Heart right ventricle (tissue), 16 donors: ENCODE data around the gene CACNA2D1. TPM values are rescaled to one million over a fixed set of nuclear protein-coding genes. Genes with fewer than 3 reads are reported as not detected.

ENCODE experiments used
- ATAC-seq, 8 donors: fragments of 200-7000 bp; cut with Tn5 transposase; one replicate each; pipeline ENCODE4 v1.9.1; 2020; ENCODE audit warnings: mild to moderate bottlenecking in 8 of 8, moderate library complexity in 8 of 8, moderate number of reproducible peaks in 1 of 8
- DNase-seq, 2 donors: peaks; one replicate each; pipeline ENCODE4 v3.0.0-alpha.2; 2020
- H3K27ac ChIP-seq, 10 donors: fragments of 200-600 bp; sonication (generic) in 2 of 10; one replicate each; pipeline versions ENCODE4 v1.5.0 to v1.8.0; 2020 to 2022; ENCODE audit warnings: mild to moderate bottlenecking in 3 of 10
- H3K27me3 ChIP-seq, 7 donors: fragments of 200-600 bp; one replicate each; pipeline ENCODE4 v1.8.0; 2021 to 2022; ENCODE audit warnings: mild to moderate bottlenecking in 2 of 7
- H3K36me3 ChIP-seq, 9 donors: fragments of 200-600 bp; sonication (generic) in 1 of 9; one replicate each; pipeline versions ENCODE4 v1.5.0 to v1.8.0; 2020 to 2022; ENCODE audit warnings: mild to moderate bottlenecking in 2 of 9
- H3K4me1 ChIP-seq, 9 donors: fragments of 200-600 bp; sonication (generic) in 1 of 9; one replicate each; pipeline versions ENCODE4 v1.5.0 to v1.8.0; 2020 to 2022; ENCODE audit warnings: mild to moderate bottlenecking in 4 of 9
- H3K4me3 ChIP-seq, 10 donors: fragments of 200-600 bp; sonication (generic) in 2 of 10; one replicate each; pipeline versions ENCODE4 v1.5.0 to v1.8.0; 2020 to 2022; ENCODE audit warnings: mild to moderate bottlenecking in 7 of 10, moderate library complexity in 2 of 10
- H3K9me3 ChIP-seq, 11 donors: fragments of 200-600 bp in 10 of 11; sonication (generic) in 2 of 11; one replicate each; pipeline versions ENCODE4 v1.5.0 to v1.8.0; 2013 to 2022; ENCODE audit warnings: mild to moderate bottlenecking in 2 of 11, control low read depth in 1 of 11, moderate library complexity in 1 of 11
- WGBS, 2 donors: extraction: QIAGEN DNeasy Blood & Tissue Kit; methylation state at CpG; one replicate each; pipeline ENCODE4 v1.1.7; 2013; ENCODE audit warnings: inconsistent platforms in 1 of 2; 5-methylcytosine and 5-hydroxymethylcytosine counted together
- intact Hi-C, 10 donors: fragments of 100-400 bp; cut with DNase I; formaldehyde crosslinking; loops; one replicate each; pipeline versions ENCODE4 v1.11.1 to v1.14.2; 2022
- polyA plus RNA-seq, 2 donors: library from polyadenylated mRNA; stranded (reverse); fragments of 200-250 nt; gene quantifications; one replicate each; pipeline ENCODE4 v1.2.3, GENCODE V29; 2013
- total RNA-seq, 10 donors: library from RNA; stranded (reverse); fragmentation: NEBNext Ultra II Directional in 3 of 10; extraction: Animal tissue kit (Norgen Biotek cat#: 25700) in 3 of 10; gene quantifications; one replicate each; pipeline versions ENCODE4 v1.2.1 to v1.2.4, GENCODE V29; 2021 to 2023
- TF ChIP-seq, protein P1 (sequence below), 9 donors: fragments of 200-600 bp; sonication (generic) in 2 of 9; IDR thresholded peaks; one replicate each; pipeline versions ENCODE4 v1.5.0 to v1.8.0; 2021 to 2022; ENCODE audit warnings: antibody characterized with exemption in 9 of 9, mild to moderate bottlenecking in 5 of 9, moderate library complexity in 1 of 9
- donor health status: Arrhythmogenic right ventricular cardiomyopathy.
- donor health status: ischemic (EF 13 %, LVEDD 7.1; RV severe dilation, severe dysfunction).
- donor health status: healthy with polysubstance abuse.
- donor health status: DM: no; HTN: yes; CAD: no.
- donor health status: DM: no; HTN: no; CAD: no.
- donor health status: ischemic (EF 25% LVEDD 6.9; RV normal size, moderate dysfunction).
- donor health status: ischemic (EF 25% LVEDD 5.7; RV mildly dilated, moderate dysfunction).
- donor health status: healthy.
- donor health status: DM: yes; HTN: yes; CAD: no.
- donor health status: Ischemic cardiomyopathy.
- donor health status: ischemic (EF 35%, LVEDD 5.7; RV mildly dilated, moderate dysfunction).
- donor health status: nonischemic (EF 11% LVEDD 7.7; RV severe dilation, severe dysfunction).
- donor health status: DM: yes; HTN: yes; CAD: no.
- donor health status: PGD.
- donor health status: ischemic (EF 29% LVEDD 5.4; RV normal size, mild dysfunction).
- donor health status: nonischemic (EF 23%, LVEDD 6.1; RV moderate dilation, normal function).

CACNA2D1 gene
- total and polyA plus RNA-seq, 12 donors, result 7.0 to 131 (median 69.3) TPM

DNA sequence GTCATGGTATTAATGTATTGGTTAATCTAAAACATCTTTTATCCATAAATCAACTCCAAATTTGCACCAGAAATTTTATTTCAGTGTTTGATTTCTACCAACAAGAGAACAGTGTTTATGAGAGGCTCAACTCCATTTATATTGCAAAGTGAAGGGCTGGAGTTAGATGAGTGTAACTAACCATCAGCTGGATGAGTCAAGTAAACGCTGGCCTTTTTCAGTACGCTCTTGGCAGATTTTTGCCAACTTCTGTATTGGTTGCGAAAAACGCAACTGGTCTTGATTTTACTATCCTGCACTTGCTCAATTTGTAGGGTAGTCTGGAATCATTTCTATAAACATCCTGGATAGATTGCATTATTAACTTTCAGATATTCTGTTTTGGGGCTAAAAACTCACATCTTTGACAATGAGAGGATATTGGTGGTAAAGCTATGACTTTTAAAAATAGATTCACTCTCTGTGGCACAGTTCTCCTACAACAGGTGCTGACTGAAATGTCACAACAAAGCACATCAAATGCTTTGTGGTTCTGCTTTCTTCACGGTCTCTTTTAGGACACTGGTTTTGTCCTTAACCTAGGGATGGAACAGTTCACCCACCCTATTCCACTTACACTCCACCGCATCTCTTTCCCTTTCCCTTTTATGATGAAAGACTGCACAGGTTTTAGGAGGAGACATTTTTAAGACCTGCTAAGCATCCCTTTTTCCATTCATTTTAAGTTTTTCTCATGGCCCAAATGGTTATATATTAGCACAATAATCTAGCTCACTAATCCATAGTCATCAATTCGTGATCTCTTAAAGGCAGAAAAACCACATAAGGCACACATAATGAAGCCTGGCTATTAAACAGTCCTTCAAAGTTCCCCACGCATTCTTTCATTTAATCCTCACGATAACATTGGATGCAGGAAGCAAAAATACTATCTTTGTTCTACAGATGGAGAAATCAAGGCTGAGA lies 12.8 kb downstream of the CACNA2D1 start:
- no peaks in the 10 kb centered on the region for H3K27me3 ChIP-seq
- WGBS, 2 donors, result 74 to 75% methylated on average over 9 of the region's 9 CpGs
- ATAC-seq, result no peak
- H3K4me3 ChIP-seq, result no peak overlapping the region
- TF ChIP-seq, protein P1, sequence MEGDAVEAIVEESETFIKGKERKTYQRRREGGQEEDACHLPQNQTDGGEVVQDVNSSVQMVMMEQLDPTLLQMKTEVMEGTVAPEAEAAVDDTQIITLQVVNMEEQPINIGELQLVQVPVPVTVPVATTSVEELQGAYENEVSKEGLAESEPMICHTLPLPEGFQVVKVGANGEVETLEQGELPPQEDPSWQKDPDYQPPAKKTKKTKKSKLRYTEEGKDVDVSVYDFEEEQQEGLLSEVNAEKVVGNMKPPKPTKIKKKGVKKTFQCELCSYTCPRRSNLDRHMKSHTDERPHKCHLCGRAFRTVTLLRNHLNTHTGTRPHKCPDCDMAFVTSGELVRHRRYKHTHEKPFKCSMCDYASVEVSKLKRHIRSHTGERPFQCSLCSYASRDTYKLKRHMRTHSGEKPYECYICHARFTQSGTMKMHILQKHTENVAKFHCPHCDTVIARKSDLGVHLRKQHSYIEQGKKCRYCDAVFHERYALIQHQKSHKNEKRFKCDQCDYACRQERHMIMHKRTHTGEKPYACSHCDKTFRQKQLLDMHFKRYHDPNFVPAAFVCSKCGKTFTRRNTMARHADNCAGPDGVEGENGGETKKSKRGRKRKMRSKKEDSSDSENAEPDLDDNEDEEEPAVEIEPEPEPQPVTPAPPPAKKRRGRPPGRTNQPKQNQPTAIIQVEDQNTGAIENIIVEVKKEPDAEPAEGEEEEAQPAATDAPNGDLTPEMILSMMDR (IDR thresholded peaks at IDR 0.05), result no peak
- H3K27ac ChIP-seq, result no peak overlapping the region
- DNase-seq, result no peak
- H3K36me3 ChIP-seq, result no peaks in the 10 kb centered on the region
- H3K4me1 ChIP-seq, result peaks cover 0 to 11% (median 7%) of the 10 kb centered on the region in 9 donors
- H3K9me3 ChIP-seq, result no peaks in the 10 kb centered on the region
- intact Hi-C loops, result no loop called here

DNA sequence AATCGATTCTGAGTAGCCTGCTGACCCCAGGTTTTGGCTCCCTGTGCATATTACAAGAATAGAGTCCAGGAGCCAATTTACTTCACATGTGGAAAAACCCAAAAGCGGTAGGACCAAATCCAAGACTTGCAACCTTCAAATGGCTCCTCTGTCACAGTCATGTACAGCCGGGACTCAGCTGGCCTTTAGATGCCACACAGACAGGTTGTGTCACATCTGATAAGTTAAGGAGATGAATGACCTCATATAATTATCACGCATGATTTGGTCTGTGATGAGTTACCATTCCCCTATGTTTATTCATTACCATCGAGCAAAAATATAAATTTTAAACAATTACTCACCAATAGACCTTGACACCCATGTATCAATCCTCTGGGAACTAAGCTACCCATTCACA lies 14.2 kb downstream of the CACNA2D1 start:
- ATAC-seq (no peak), DNase-seq (no peak)
- no peak overlapping the region for H3K4me3 ChIP-seq
- no peaks in the 10 kb centered on the region for H3K36me3 ChIP-seq
- WGBS, 2 donors, result 73 to 78% methylated on average over 5 of the region's 5 CpGs
- intact Hi-C loops, result no loop called here
- H3K9me3 ChIP-seq, result no peaks in the 10 kb centered on the region
- H3K27ac ChIP-seq, result no peak overlapping the region
- peaks cover 0 to 11% (median 7%) of the 10 kb centered on the region in 9 donors for H3K4me1 ChIP-seq
- H3K27me3 ChIP-seq, result no peaks in the 10 kb centered on the region
- TF ChIP-seq, protein P1 (IDR thresholded peaks at IDR 0.05), result no peak

DNA sequence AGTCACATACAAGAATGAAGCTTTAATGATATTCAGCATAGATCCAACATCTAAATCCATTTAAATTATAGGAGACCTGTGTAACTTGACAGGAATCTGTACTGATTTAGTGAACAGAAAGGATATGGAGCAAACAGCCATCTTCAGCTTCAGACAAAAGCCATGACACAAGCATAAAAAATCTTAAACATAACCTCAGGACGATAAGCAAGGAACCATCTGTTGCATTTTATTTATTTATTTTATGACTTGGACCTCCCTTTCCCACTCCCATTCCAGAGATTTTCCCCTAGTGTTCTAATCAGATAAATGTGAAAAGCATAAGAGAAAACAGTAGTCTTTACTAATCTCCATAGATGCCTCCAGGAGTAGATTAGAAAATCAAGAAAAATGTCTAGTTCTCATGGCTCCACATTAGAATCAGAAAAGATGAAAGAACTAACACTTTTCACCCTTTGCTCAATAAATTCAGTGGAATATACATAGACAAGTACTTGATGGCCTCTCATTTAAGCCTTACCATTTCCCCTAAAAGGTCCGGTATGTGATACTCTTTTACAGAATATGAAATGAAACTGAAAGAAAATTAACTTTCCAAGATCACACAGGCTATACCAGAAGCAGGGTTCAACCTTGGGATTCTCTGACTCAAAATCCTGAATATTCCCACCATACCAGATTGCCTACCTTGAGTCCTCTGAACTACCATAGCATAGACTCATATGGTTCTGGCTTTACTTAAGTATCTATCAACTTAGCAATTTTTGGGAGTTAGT lies 15.2 kb downstream of the CACNA2D1 start:
- H3K4me1 ChIP-seq, result peaks cover 0 to 19% (median 6%) of the 10 kb centered on the region in 9 donors
- DNase-seq (no peak), ATAC-seq (no peak)
- H3K27ac ChIP-seq, result peak overlapping the region in 1 of 10 donors; percentile 16
- no peaks in the 10 kb centered on the region for H3K27me3 ChIP-seq
- no peak overlapping the region for H3K4me3 ChIP-seq
- 66 to 75% methylated on average over 2 of the region's 2 CpGs for WGBS, 2 donors
- intact Hi-C loops, result no loop called here
- TF ChIP-seq, protein P1 (IDR thresholded peaks at IDR 0.05), result no peak
- H3K9me3 ChIP-seq, result no peaks in the 10 kb centered on the region
- no peaks in the 10 kb centered on the region for H3K36me3 ChIP-seq

DNA sequence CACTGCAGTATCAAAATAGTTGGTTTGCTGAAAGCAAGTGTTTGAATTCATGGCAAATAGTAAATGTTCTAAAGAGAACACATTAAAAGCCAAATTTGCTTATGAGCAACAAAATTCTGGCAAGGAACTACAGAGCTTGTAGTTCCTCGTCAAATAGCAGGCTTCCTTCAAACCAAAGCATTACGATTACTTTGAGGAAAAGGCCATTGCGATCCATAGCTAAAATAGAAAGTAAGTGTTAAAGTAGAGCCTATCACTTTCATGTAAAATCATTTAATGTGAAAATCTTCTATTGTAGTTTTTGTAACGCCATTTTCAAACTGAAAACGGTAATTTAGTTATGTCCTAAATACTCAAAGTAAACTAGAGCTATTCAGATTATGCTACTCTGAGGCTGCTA lies 20.1 kb downstream of the CACNA2D1 start:
- peaks cover 0 to 45% (median 7%) of the 10 kb centered on the region in 9 donors for H3K4me1 ChIP-seq
- H3K36me3 ChIP-seq, result no peaks in the 10 kb centered on the region
- no peak for ATAC-seq
- H3K27me3 ChIP-seq, result no peaks in the 10 kb centered on the region
- TF ChIP-seq, protein P1 (IDR thresholded peaks at IDR 0.05), result no peak
- WGBS, 2 donors, result 58 to 70% methylated on average over 5 of the region's 5 CpGs
- no peaks in the 10 kb centered on the region for H3K9me3 ChIP-seq
- intact Hi-C loops, result no loop called here
- DNase-seq, result no peak
- H3K4me3 ChIP-seq, result peak overlapping the region in 3 of 10 donors; percentile 4 to 23 (median 17)
- H3K27ac ChIP-seq, result no peak overlapping the region
